HG02678 (cell line): ENCODE results near the gene STK24.

ENCODE experiments used
- ATAC-seq: cut with Tn5 transposase; IDR thresholded peaks from one replicate; pipeline ENCODE4 v1.9.1; 2021; ENCODE audit warnings: mild to moderate bottlenecking, moderate library complexity; ENCODE audit not compliant: unreplicated experiment

Gene STK24

DNA sequence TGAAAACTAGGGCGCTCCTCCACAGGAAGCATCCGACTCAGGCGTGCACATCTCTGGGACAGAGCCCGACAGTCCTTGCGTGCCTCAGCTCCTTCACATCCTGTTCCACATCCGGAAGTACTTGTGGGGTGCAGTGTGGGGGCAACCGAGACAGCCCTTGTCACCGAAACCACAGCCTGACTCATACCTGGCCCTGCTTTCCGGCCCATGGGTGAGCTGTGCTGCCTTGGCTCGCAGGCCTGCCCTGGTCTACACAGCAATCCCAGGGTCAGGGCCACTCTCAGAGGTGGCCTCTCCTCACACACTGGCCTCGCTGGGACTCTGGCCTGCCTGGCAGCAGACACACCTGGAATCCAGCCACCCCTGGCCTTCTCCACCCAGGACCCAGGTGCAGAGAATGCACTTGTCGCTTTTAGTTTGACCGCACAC lies 100.4 kb downstream of the STK24 start:
- ATAC-seq: peak; percentile 93

DNA sequence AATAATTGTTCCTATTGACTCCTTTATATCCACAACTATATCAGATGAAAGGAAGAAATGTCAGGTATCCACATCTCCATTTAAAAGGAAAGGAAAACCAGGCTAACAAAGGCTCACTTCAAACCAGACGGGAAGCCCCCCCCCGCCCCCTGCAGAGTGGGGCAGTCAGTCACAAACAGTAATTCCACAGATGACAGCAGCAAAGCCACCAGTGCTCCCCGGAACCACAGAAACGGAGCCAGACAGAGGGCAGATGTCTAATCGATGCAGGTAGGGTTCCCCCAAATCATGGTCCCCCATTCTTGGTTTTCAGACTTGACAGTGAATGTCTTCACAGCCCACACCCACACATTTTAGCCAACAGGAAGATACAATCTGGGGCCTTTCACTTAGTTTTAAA lies 100.8 kb downstream of the STK24 start:
- peak; percentile 35 for ATAC-seq

DNA sequence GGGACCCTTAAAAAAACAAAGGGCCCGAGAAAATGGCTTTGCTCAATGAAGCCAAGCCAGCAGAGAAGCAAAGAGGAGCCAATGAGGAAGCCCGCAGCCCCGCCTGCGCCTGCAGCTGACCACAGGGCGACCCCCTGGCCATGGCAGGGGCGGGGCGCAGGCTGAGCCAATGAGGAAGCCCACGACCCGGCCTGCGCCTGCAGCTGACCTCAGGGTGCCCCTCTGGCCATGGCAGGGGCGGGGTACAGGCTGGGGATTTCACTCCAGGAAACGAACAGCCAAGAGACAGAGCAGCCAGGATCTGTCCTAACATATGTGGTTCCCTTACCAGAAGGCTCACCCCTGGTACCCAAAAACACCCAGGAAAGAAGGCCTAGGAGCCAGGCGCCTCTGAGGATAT lies 101.4 kb downstream of the STK24 start:
- no peak for ATAC-seq

DNA sequence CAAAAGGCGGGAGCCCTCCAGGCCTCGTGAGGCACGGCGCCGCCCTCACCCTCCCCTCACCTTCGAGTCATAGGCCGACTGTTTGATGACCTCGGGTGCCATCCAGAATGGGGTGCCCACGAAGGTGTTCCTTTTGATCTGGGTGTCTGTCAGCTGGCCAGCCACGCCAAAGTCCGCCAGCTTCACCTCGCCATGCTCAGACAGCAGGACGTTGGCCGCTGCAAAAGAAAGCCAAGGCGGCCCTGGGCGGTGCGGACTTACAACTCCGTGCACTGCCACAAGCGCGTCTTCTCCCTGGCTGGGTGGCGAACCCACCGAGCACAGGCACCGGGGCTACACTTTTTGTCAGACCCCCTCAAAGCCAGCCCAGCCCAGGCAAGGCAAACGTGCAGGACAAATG lies 102.1 kb downstream of the STK24 start:
- ATAC-seq: no peak

DNA sequence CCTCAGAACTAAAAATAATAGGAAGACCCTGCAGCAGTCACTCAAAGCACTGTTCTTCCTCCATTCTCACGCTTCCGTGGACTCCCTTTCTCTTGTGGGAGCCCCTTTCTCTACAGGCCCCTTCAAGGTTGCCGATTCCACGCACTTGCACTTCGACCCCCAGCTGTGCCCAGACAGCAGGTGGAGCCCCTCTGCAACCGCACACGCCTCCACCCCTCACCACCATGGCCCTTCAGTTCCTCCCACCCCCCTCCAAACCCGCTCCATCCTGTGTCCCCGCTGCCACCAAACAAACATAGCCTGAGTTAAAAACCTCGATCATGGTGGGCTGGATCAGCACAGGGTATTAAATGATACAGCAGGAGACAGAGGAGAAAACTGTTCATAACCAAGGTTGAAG lies 102.6 kb downstream of the STK24 start:
- ATAC-seq: no peak

DNA sequence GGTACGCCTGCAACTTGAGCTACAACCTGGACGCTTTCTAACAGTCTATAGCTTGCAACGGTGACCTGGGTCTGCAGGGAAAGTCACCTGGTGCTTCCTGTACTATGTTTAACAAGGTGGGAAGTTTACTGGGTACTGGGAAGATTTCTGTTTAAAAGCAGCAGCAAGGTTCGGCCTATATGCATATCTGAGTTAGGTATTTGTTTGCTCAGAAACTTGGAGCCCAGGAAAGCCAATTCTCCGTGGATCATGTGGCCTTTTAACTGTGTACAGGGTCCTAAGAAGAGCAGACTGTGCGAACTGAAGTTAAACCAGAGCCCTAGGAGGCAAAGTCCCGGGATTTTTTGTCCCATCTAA lies 103.1 kb downstream of the STK24 start:
- no peak for ATAC-seq

DNA sequence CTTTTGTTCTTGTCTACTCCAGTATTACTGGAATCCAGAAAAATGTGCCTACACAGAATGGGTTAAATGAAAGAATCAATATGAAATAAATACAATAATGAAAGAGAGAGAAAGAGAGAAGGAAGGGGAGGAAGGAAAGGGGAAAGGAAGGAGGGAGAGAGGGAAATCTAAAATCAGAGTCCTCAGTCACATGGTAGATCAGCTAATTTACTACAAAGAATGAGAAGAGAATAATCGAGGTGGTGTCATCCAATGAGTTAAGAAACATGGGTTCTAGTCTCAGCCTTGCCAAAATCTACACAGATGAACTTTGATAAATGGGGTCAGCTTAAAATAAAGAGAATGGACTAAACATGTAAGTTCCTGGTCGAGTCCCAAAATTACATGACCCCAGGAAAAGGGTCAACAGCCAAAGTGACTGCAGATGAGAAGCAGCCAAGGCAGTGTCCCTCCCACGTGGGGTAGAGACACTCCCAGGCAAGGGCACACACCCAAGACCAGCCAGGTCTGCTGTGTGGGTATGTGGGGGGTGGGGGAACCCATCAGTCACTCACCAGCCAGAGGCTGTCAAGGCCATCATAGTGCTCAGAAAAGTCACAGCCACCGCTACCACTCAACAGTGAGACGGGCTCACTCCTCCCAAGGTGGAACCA lies 103.6 kb downstream of the STK24 start:
- ATAC-seq: no peak

DNA sequence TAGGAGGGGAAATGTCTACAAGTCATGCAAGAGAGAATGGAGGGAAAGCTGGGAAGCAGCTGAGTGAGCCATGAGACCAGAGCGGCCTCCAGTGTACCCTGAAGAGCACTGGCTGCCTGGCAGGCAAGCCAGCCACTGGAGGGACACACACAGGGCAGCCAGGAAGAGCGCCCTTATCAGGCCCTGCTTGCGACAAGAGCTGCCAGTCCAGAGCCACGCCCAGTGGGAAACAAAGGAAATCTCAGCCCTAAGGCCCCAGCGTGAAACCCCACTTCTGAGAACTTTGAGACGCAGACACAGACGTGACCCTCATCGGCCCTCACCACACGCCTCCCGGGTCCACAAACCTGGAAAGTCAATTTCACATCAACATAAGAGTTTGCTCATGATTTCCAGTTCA lies 105.0 kb downstream of the STK24 start:
- no peak for ATAC-seq

DNA sequence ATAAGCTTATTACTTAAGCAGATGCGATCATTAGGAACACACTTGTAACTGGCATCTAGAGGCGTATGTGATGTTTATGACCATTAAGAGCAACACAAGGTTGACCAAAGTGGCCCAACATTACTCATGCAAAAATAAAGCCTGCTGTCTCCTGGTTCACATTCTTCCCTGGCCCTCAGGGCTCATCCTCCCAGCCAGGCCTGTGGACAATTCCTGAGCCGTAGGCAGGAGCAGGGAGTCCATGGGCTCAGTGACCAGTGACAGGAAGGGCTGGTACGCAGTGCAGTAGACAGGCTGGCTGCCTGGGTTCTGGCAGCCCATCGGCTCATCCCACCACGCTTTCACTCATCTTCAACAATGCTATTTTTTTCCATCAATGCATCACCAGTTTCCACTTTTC lies 106.0 kb downstream of the STK24 start:
- no peak for ATAC-seq

DNA sequence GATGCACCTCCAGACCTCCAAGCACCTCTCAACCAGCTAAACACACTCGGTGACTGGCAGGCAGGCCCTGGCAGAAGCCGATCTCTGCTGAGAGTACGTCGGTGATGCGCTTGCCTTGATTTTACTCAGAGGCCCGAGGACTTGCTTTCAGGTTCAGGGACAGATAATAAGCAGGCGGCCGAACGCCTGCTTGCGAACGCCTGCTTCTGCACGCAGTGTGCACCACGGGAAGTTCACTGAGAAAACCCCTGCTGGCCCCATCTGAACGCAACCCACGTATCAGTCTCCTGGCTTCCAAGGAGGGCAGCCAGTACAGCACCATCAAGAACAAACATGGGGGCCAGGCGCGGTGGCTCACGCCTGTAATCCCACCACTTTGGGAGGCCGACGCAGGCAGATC lies 108.0 kb downstream of the STK24 start:
- no peak for ATAC-seq

DNA sequence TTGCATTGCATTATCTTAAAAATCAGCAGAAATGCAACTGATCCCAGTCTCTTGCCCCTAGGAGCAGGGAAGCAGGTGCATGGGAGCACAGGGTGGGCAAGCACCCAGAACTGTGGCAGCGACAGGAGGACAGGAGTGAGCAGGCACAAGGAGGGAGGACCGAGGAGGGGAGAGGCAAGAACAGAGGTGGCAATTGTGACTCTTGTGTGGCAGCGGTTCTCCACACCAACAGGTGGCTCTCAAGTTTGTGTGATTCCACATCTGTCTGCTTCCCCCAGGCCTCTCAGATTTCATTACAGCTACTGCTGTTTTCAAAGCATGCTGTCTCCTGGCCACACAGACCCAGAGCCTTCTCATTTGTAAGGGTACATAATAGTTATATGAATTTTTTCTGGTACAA lies 108.5 kb downstream of the STK24 start:
- no peak for ATAC-seq

DNA sequence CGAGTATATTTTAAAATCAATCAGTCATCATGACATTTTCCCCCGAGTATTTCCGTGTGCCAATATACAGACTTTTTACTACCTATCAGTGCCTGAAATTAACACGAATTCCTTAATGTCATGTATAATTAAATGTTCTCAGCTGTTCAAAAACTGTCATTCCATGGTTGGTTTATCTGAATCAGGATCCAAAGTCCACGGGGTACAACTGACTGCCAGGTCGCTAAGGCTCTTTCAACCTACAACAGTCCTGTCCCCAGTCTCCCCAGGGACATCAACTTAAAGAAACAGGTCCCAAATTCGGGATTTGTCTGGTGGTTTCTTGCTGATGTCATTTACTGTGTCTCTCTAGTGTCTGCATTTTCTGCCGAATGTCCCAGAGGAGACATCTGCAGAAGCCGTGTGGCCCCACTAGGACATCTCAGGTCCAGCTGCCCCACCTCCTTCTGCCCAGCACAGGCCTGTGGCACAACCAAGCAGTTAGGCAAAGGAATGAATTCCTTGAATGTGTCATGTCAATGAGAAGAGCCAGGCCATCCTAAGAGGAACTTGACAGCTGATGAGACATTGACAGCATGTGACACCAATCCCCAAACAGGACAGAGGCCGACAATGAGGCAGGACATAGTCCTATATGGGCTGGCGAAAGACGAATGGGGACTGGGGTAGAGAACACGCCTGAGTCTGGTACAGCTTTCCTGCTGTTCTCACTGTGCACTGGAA lies 109.5 kb downstream of the STK24 start:
- no peak for ATAC-seq

DNA sequence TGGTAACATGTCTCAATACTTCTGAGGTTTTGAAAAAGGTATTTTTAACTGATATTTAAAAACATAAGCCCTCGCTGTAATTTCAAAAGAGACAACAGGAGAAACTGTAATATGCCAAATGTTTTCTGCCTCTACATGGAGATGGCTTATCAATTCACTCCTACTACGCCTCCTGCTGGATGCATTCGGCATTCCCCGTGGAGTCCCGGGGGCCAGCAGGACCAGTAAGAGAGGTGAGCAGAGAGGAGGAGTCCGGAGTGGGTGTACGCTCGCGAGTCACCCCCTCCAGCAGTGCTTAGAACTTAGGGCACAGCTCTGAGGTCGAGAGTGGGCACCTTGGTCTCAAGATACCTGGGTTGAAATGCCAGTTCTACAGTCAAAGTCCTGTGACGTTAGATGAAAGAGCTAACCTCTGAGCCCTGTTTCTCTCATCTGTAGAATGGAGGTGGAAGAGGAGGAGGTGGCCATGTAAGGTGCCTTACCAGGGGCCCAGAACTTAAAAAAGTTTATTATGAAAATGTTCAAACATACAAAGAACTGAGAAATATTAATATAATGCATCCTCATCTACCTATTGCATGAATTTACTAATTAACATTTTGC lies 110.2 kb downstream of the STK24 start:
- ATAC-seq: no peak

DNA sequence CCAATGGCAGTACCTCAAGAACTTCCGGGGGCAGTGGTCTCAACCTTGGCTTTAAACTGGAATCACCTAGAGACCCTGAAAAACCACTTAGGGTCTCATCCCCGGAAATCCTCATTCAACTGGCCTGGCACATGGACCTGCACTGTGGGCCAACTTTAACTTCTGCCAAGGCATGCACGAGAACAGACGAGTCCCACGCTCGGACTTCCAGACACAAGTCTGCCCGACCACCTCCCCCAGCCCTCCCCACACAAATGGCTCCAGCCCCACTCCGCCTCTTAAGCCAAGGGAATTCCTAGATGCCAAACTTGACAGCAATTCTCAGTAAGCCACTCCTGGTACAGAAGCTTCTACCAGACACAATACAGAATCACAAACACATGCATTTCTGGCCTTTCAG lies 114.0 kb downstream of the STK24 start:
- no peak for ATAC-seq

DNA sequence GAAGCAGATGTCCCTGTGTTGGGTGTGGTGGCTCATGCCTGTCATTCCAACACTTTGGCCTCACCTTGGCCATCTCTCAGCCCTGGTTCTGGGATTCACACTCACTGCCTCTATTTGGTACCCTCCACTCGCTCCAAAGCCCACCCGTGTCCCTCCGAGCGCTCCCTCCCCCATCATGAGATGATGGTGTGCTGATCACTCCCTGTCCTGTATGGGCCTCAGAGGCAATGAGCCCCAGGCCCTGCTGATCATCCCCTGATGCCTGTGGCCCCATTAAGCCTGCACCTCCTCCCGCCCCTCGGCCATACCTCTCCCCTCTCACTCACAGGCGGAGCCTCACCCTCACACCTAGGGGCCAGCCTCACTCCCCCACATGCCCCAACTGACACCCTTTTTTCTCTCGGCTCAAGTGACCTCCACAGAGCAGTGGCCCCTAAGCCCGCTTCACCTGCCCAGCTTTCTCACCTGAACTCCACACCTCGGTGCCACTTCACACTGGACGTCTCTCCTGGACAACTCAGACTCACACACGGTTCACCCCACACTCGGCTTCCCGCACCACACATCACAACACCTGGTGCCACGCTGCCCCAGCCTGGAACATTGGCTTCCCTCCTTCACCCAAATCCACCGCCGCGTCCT lies 114.5 kb downstream of the STK24 start:
- ATAC-seq: no peak

DNA sequence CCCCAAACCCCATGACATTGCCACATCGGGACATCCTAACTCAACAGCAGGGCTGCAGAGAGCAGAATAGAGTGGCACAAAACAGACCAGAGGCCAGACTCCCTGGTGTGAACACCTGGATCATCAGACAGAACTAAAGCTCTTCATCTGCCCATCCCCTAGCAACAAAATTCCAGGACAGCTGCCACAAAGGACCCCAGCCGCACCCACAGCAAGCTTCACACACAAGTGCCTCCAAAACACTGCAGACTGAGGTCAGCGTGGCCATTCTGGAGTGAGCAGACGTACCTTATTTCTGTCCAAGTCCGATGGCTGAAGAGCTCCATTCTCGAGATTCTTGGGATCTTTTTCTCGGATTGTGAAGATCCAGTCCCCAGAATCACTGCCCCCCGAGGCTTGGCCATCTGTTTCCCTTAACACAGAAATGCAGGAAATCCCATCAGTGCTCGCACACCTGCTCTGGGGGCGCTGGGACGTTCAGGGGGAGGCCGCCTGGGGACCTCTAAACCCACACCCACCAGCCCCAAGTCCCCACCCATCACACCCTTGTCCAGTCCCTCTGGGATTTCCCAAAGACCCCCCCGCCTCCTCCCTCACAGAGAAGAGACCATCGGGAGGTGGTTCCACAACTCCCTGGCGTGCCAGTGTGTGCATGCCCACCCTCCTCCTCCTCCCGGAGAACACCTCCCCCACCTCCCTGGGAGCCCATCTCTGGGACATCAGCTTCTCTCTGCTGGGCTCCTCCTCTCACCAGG lies 115.2 kb downstream of the STK24 start:
- ATAC-seq: no peak

DNA sequence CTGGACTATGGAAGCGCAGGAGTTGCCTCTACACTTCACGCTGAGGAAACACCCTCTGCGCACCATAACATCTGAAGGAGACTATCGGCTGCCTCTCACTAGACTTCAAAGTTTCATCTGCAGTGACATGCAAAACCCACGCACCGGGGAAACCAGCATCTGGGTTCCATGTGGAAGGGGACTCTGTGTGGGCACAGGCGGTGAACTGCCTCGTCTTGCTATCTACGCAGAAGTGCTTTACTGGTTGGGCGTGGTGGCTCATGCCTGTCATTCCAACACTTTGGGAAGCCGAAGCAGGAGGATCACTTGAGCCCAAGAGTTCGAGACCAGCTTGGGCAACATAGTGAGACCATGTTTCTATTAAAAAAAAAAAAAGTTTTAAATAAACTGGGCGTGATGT lies 116.4 kb downstream of the STK24 start:
- ATAC-seq: no peak

DNA sequence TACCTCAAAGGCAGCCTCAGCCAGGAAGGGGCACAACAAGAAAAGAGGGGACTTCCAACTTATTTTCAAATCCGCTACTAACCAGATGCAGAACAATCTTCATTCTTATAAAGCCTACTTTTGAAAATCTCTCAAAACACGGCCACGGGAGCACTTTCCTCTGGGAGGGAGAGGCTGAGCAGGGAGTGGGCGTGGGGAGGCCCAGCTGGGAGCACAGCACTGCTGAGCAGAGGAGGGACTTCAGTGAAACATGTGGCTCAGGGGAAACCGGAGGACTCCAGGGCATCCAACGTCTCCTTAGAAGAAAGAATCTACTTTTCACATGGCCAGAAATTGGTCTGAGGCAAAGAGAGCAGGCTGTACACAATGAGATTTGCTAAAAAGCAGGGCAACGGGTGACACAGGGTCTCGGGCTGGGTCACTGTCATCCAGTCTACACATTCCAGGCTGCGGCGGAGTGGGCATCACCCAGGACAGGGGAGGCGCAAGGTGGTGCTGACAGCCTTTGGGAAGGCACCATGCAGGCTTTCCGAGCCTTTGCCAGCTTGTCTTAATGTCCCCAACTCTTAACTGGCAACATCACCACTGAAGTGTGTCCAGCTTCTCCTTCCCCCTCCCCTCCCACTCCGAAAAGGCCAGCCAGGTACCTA lies 117.1 kb downstream of the STK24 start:
- no peak for ATAC-seq

DNA sequence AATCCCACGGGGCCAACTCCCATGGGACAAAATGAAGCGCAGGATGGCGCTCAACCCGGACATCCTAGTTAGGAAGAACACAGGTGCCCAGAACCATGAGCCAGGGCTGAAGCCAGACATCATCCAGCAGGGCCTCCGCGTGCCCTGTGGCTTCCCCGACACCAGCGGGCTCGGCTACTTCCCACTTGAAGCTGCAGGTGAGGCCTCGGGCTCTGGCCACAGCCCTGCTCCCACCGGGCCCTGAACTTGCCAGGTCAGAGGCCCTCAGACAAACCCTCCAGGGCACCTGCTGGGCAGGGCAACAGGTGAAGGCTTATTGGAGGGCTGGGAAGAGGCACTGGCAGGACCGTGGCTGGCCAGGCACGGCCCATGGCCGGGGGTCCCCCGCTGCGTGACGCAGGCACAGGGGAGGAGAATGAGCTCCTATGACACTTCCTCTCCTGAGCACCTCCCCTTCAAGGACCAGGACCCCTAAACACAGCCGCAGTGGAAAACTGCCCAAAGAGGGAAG lies 117.7 kb downstream of the STK24 start:
- ATAC-seq: no peak

DNA sequence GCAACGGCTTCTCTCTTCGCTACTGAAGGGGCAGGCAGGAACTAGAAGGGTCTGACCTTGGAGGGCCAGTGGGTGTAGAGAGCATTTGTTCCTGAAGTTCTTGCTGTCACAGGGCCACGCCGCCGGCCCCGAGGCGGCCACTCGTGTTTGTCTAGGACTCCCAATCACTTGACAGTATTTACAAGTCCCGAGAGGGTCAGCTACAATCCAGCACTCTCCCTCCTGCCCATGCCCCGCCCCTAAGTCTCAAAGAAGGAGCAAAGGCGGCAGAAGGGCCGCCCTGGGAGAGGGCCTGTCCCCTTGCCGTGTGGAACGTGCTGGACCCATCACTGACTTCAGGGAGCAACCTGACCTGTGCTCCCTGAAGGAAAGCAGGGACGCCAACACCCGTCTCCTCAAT lies 118.5 kb downstream of the STK24 start:
- ATAC-seq: no peak

DNA sequence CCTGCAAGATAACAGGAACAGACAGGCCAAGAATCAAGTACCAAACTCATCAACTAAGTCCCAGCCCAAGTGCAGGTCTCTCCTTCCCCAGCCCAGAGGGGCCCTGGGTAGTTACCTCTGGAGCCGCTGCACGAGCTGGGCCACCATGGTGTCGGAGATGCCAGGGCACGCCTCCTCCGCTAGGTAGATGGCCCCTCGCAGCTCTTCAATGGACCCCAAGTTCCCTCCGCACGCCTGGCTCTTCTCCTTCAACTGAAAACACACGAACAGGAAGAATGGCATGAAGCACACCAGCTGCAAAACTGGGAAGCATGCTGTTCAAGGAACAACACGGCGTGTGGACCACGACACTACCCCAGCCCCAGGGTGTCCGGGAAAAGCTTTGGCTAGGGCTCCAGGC lies 119.9 kb downstream of the STK24 start:
- ATAC-seq: no peak
